ENCODE data around the gene FGF11. TPM values are rescaled to one million over a fixed set of nuclear protein-coding genes. Genes with fewer than 3 reads are reported as not detected.

FGF11 gene
- total and polyA plus RNA-seq, 2 donors from 2014 or later: 1.4 to 7.7 TPM

GRCh38 chr17:7408252-7408727, 31.0 kb upstream of the FGF11 start:
- Histone ChIP-seq H3K9ac (ENCODE audit: low read length in 3 of 3) (no peak overlapping the region), H3K9me3 (ENCODE audit: control insufficient read depth in 2 of 3, insufficient read depth in 1 of 3, low read length in 3 of 3) (no peaks in the 10 kb centered on the region), H3K4me1 (ENCODE audit: control insufficient read depth in 2 of 3, insufficient read depth in 2 of 3, low read depth in 1 of 3, low read length in 3 of 3) (no peaks in the 10 kb centered on the region), H3K36me3 (ENCODE audit: control insufficient read depth in 2 of 3, insufficient read depth in 3 of 3, low read length in 3 of 3) (no peaks in the 10 kb centered on the region), H3K27me3 (ENCODE audit: control insufficient read depth, insufficient read depth, low read length) (no peaks in the 10 kb centered on the region), H3K27ac (ENCODE audit: low read depth in 2 of 2, low read length in 2 of 2) (no peak overlapping the region), H3K4me3 (ENCODE audit: low read length in 3 of 3) (no peak overlapping the region)
- intact Hi-C loops (cut with DNase I): no loop called here
- no peak for TF ChIP-seq CTCF (IDR thresholded peaks at IDR 0.05; ENCODE audit: borderline replicate concordance, extremely low read depth, insufficient read depth)
- DNase-seq (peak in 1 of 5 donors; percentile 53), FAIRE-seq (no peak)

- no peak for TF ChIP-seq CTCF (IDR thresholded peaks at IDR 0.05; ENCODE audit: borderline replicate concordance, extremely low read depth, insufficient read depth)
- Histone ChIP-seq H3K36me3 (ENCODE audit: control insufficient read depth in 2 of 3, insufficient read depth in 3 of 3, low read length in 3 of 3) (no peaks in the 10 kb centered on the region), H3K27me3 (ENCODE audit: control insufficient read depth, insufficient read depth, low read length) (no peaks in the 10 kb centered on the region), H3K4me1 (ENCODE audit: control insufficient read depth in 2 of 3, insufficient read depth in 2 of 3, low read depth in 1 of 3, low read length in 3 of 3) (no peaks in the 10 kb centered on the region), H3K27ac (ENCODE audit: low read depth in 2 of 2, low read length in 2 of 2) (no peak overlapping the region), H3K4me3 (ENCODE audit: low read length in 3 of 3) (no peak overlapping the region), H3K9me3 (ENCODE audit: control insufficient read depth in 2 of 3, insufficient read depth in 1 of 3, low read length in 3 of 3) (no peaks in the 10 kb centered on the region), H3K9ac (ENCODE audit: low read length in 3 of 3) (no peak overlapping the region)
- DNase-seq (no peak), FAIRE-seq (no peak)
- intact Hi-C loops (cut with DNase I): no loop called here
Measured at GRCh38 chr17:7408863-7409262, 30.4 kb upstream of the FGF11 start.

GRCh38 chr17:7409716-7410115, 29.6 kb upstream of the FGF11 start:
- Histone ChIP-seq H3K9me3 (ENCODE audit: control insufficient read depth in 2 of 3, insufficient read depth in 1 of 3, low read length in 3 of 3) (no peaks in the 10 kb centered on the region), H3K4me1 (ENCODE audit: control insufficient read depth in 2 of 3, insufficient read depth in 2 of 3, low read depth in 1 of 3, low read length in 3 of 3) (no peaks in the 10 kb centered on the region), H3K36me3 (ENCODE audit: control insufficient read depth in 2 of 3, insufficient read depth in 3 of 3, low read length in 3 of 3) (no peaks in the 10 kb centered on the region), H3K27ac (ENCODE audit: low read depth in 2 of 2, low read length in 2 of 2) (no peak overlapping the region), H3K27me3 (ENCODE audit: control insufficient read depth, insufficient read depth, low read length) (no peaks in the 10 kb centered on the region), H3K9ac (ENCODE audit: low read length in 3 of 3) (no peak overlapping the region), H3K4me3 (ENCODE audit: low read length in 3 of 3) (no peak overlapping the region)
- no peak for DNase-seq
- intact Hi-C loops (cut with DNase I): no loop called here
- no peak for FAIRE-seq
- TF ChIP-seq CTCF (IDR thresholded peaks at IDR 0.05; ENCODE audit: borderline replicate concordance, extremely low read depth, insufficient read depth): no peak

All from kidney (tissue), 14 donors.